Glutamatergic neuron (in vitro differentiated cells): ENCODE data around the gene ROBO4. TPM values are rescaled to one million over a fixed set of nuclear protein-coding genes. Genes with fewer than 3 reads are reported as not detected.

Experiments used
- DNase-seq: peaks from one replicate; pipeline ENCODE4 v3.0.0; 2022
- H3K27ac Mint-ChIP-seq: one replicate; pipeline ENCODE4 v1.8.0; 2020; ENCODE audit warnings: mild to moderate bottlenecking, mixed read lengths, inconsistent platforms; ENCODE audit not compliant: unreplicated experiment
- H3K27me3 Mint-ChIP-seq: one replicate; pipeline ENCODE4 v1.8.0; 2020; ENCODE audit warnings: mild to moderate bottlenecking, moderate library complexity, mixed read lengths, inconsistent platforms; ENCODE audit not compliant: unreplicated experiment
- H3K36me3 Mint-ChIP-seq: one replicate; pipeline ENCODE4 v1.8.0; 2020; ENCODE audit warnings: mild to moderate bottlenecking, mixed read lengths, inconsistent platforms; ENCODE audit not compliant: unreplicated experiment
- H3K4me1 Mint-ChIP-seq: one replicate; pipeline ENCODE4 v1.8.0; 2020; ENCODE audit warnings: mild to moderate bottlenecking, low read depth, mixed read lengths, inconsistent platforms; ENCODE audit not compliant: unreplicated experiment
- H3K4me3 Mint-ChIP-seq: one replicate; pipeline ENCODE4 v1.8.0; 2020; ENCODE audit warnings: mild to moderate bottlenecking, mixed read lengths, inconsistent platforms; ENCODE audit not compliant: unreplicated experiment
- H3K9me3 Mint-ChIP-seq: one replicate; pipeline ENCODE4 v1.8.0; 2020; ENCODE audit warnings: mild to moderate bottlenecking, moderate library complexity, mixed read lengths, inconsistent platforms; ENCODE audit not compliant: unreplicated experiment
- total RNA-seq: library from RNA; stranded (reverse); fragmentation: NEBNext Ultra II Directional; extraction: Animal tissue kit (Norgen Biotek cat#: 25700); gene quantifications from one replicate; pipeline ENCODE4 v1.2.1, GENCODE V29; 2021; ENCODE audit not compliant: unreplicated experiment
- TF ChIP-seq, protein P1 (sequence below): fragments of 200-600 bp; sonication (generic); IDR thresholded peaks from one replicate; pipeline ENCODE4 v1.5.0; 2021; ENCODE audit not compliant: partially characterized antibody, unreplicated experiment

The ROBO4 gene
- total RNA-seq, 1 donor from 2014 or later, result not detected

- peaks cover 2% of the 10 kb centered on the region for H3K4me1 Mint-ChIP-seq
- H3K9me3 Mint-ChIP-seq, result no peaks in the 10 kb centered on the region
Observed at GRCh38 chr11:124884869-124885479, 12.7 kb downstream of the ROBO4 start.

GRCh38 chr11:124884340-124884739, 13.3 kb downstream of the ROBO4 start:
- H3K27ac Mint-ChIP-seq, result no peak overlapping the region
- H3K4me1 Mint-ChIP-seq, result peaks cover 2% of the 10 kb centered on the region
- no peaks in the 10 kb centered on the region for H3K9me3 Mint-ChIP-seq
- H3K27me3 Mint-ChIP-seq, result peaks cover 8% of the 10 kb centered on the region
- peaks cover 5% of the 10 kb centered on the region for H3K36me3 Mint-ChIP-seq
- no peak for DNase-seq
- H3K4me3 Mint-ChIP-seq, result no peak overlapping the region
- TF ChIP-seq, protein P1, sequence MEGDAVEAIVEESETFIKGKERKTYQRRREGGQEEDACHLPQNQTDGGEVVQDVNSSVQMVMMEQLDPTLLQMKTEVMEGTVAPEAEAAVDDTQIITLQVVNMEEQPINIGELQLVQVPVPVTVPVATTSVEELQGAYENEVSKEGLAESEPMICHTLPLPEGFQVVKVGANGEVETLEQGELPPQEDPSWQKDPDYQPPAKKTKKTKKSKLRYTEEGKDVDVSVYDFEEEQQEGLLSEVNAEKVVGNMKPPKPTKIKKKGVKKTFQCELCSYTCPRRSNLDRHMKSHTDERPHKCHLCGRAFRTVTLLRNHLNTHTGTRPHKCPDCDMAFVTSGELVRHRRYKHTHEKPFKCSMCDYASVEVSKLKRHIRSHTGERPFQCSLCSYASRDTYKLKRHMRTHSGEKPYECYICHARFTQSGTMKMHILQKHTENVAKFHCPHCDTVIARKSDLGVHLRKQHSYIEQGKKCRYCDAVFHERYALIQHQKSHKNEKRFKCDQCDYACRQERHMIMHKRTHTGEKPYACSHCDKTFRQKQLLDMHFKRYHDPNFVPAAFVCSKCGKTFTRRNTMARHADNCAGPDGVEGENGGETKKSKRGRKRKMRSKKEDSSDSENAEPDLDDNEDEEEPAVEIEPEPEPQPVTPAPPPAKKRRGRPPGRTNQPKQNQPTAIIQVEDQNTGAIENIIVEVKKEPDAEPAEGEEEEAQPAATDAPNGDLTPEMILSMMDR, result no peak

More at GRCh38 chr11:124884869-124885479, 12.7 kb downstream of the ROBO4 start:
- Mint-ChIP-seq H3K4me3 (no peak overlapping the region), H3K27ac (no peak overlapping the region), H3K36me3 (peaks cover 5% of the 10 kb centered on the region), H3K27me3 (peaks cover 10% of the 10 kb centered on the region)
- TF ChIP-seq, protein P1, result no peak
- DNase-seq, result no peak

DNA sequence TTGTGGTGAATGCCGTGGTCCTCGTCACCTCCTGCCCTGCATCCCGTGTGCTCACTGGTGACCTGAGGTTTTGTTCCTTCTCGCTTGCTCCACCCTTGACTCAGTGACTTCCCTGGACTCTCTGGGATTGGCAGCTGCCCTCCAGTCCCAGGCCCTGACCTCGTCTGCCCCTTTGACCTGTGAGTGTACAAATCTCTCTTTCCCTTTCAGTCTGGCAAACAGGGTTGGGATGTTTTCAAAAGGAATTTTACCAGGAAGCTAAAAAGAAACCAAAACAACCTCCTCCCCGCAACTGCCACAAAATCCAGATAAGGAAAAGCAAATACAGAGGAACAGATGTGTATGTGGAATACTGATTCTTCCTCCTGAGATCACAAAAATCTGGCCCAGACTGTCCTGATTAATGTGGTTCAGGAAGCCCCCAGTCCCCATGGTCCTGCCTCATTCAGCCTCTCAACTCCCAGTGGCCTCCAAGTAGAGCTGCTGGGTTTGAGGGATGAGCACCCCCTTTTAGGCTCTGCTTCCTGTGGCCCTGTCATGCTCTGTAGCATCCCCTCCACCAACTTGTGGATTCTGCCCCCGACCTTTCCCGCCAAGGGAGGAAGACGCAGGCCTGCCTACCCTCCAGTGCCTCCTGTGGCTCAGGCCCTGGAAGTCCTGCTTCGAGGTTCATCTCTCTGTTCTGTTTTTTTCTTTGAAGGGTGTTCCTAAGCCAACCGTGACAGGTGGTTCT, 15.2 kb downstream of the ROBO4 start:
- TF ChIP-seq, protein P1, result no peak
- Mint-ChIP-seq H3K27me3 (peaks cover 11% of the 10 kb centered on the region), H3K27ac (no peak overlapping the region), H3K4me1 (peaks cover 2% of the 10 kb centered on the region), H3K36me3 (peaks cover 5% of the 10 kb centered on the region), H3K4me3 (no peak overlapping the region), H3K9me3 (no peaks in the 10 kb centered on the region)
- DNase-seq, result no peak

DNA sequence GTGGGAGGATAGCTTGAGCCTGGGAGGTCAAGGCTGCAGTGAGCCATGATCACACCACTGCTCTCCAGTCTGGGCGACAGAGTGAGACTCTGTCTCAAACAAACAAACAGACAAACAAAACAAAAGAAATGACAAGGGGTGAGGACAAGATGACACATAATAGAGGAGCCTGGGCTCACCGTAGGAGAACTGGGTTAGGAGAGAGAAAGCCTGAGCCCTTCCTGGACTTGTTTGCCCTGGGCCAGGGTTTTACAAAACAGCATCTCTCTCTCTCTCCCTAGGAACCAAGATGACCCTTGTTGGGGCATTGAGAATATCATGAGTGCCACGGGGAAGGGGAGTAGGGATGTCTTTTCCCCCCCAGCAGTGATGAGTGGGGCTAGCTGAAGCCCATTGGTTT, 16.7 kb downstream of the ROBO4 start:
- peaks cover 2% of the 10 kb centered on the region for H3K4me1 Mint-ChIP-seq
- TF ChIP-seq, protein P1, result no peak
- H3K27ac Mint-ChIP-seq, result no peak overlapping the region
- H3K27me3 Mint-ChIP-seq, result peaks cover 10% of the 10 kb centered on the region
- DNase-seq, result no peak
- H3K4me3 Mint-ChIP-seq, result no peak overlapping the region
- H3K36me3 Mint-ChIP-seq, result peaks cover 5% of the 10 kb centered on the region
- no peaks in the 10 kb centered on the region for H3K9me3 Mint-ChIP-seq

DNA sequence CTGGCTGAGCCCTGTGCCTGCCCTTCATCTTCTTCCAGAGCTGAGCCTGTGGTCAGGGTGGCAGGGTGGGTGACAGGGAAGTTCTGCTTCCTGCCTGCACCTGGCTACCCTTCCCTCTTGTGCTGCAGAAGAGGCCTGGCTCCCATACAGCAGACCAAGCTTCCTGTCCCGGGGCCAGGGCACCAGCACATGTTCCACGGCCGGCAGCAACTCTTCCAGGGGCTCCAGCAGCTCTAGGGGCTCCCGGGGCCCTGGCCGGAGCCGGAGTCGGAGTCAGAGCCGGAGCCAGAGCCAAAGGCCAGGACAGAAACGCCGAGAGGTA, 17.4 kb downstream of the ROBO4 start:
- H3K9me3 Mint-ChIP-seq, result peaks cover 1% of the 10 kb centered on the region
- no peak overlapping the region for H3K4me3 Mint-ChIP-seq
- DNase-seq, result no peak

More for the DNA sequence above, 17.4 kb downstream of the ROBO4 start:
- peaks cover 5% of the 10 kb centered on the region for H3K36me3 Mint-ChIP-seq
- TF ChIP-seq, protein P1, result no peak
- H3K4me1 Mint-ChIP-seq, result peaks cover 2% of the 10 kb centered on the region
- no peak overlapping the region for H3K27ac Mint-ChIP-seq
- H3K27me3 Mint-ChIP-seq, result peaks cover 10% of the 10 kb centered on the region
